Astrocyte (in vitro differentiated cells and primary cell): ENCODE results near the gene ERN1.

ENCODE experiments used
- CTCF ChIP-seq: IDR thresholded peaks from 2 replicates; pipeline ENCODE4 v1.5.1; 2011; ENCODE audit warnings: low read depth, mild to moderate bottlenecking, inconsistent platforms, low read length, moderate library complexity; ENCODE audit not compliant: insufficient read depth
- EZH2 ChIP-seq: IDR thresholded peaks from 2 replicates; pipeline ENCODE4 v1.6.1; 2012; ENCODE audit warnings: mild to moderate bottlenecking, low read length, inconsistent platforms; ENCODE audit not compliant: insufficient read depth

- TF ChIP-seq CTCF (no peak), EZH2 (no peak)
Observed at GRCh38 chr17:64058621-64059020, 71.3 kb downstream of the ERN1 start.
